Measurements from ENCODE around the gene FTO.

The FTO gene

GRCh38 chr16:53784291-53784690 is 80.3 kb downstream of the FTO start:
- peak; percentile 49 for DNase-seq

GRCh38 chr16:53785044-53785443 is 81.1 kb downstream of the FTO start:
- peak; percentile 80 for DNase-seq

GRCh38 chr16:53785916-53786315 is 82.0 kb downstream of the FTO start:
- DNase-seq = no peak

- no peak for DNase-seq
These were observed 83.5 kb downstream of the FTO start for GRCh38 chr16:53787423-53787822.

- peak; percentile 91 for DNase-seq
These were observed 85.2 kb downstream of the FTO start for GRCh38 chr16:53789137-53789536.

GRCh38 chr16:53792161-53792951 is 88.4 kb downstream of the FTO start:
- no peak for DNase-seq

- no peak for DNase-seq
These were observed 99.5 kb downstream of the FTO start for GRCh38 chr16:53803451-53803850.

GRCh38 chr16:53803998-53804397 is 100.0 kb downstream of the FTO start:
- DNase-seq = no peak

GRCh38 chr16:53804467-53804866 is 100.5 kb downstream of the FTO start:
- no peak for DNase-seq

- DNase-seq = no peak
These were observed 101.2 kb downstream of the FTO start for GRCh38 chr16:53805113-53805512.

GRCh38 chr16:53805752-53806151 is 101.8 kb downstream of the FTO start:
- DNase-seq = no peak

- peak; percentile 96 for DNase-seq
These were observed 105.4 kb downstream of the FTO start for GRCh38 chr16:53809088-53809932.

- no peak for DNase-seq
These were observed 109.0 kb downstream of the FTO start for GRCh38 chr16:53812914-53813313.

GRCh38 chr16:53814801-53815200 is 110.8 kb downstream of the FTO start:
- no peak for DNase-seq

- DNase-seq = peak; percentile 56
These were observed 112.4 kb downstream of the FTO start for GRCh38 chr16:53816211-53816836.

GRCh38 chr16:53817117-53817755 is 113.3 kb downstream of the FTO start:
- DNase-seq = peak; percentile 97

- DNase-seq = peak; percentile 88
These were observed 114.0 kb downstream of the FTO start for GRCh38 chr16:53817812-53818550.

- DNase-seq = peak; percentile 83
These were observed 117.5 kb downstream of the FTO start for GRCh38 chr16:53821487-53821886.

GRCh38 chr16:53821957-53822625 is 118.1 kb downstream of the FTO start:
- peak; percentile 90 for DNase-seq

GRCh38 chr16:53822936-53823529 is 119.1 kb downstream of the FTO start:
- DNase-seq = peak; percentile 72

- DNase-seq = no peak
These were observed 122.7 kb downstream of the FTO start for GRCh38 chr16:53826658-53827057.
